ENCODE data around the gene CXCL9.

CXCL9 gene

GRCh38 chr4:76012388-76012801, 5.1 kb upstream of the CXCL9 start:
- TF ChIP-seq CTCF (IDR thresholded peaks at IDR 0.05; ENCODE audit: low read depth, low read length), result no peak
- no peaks in the 10 kb centered on the region for H3K9me3 ChIP-seq (ENCODE audit: severe bottlenecking)
- H3K27ac ChIP-seq, result no peak overlapping the region
- H3K36me3 ChIP-seq, result no peaks in the 10 kb centered on the region
- no peak overlapping the region for H3K4me3 ChIP-seq (ENCODE audit: low read depth, low read length)
- no peaks in the 10 kb centered on the region for H3K27me3 ChIP-seq (ENCODE audit: insufficient read depth, low read depth, severe bottlenecking)
- DNase-seq, result no peak

- Histone ChIP-seq H3K9me3 (ENCODE audit: severe bottlenecking) (no peaks in the 10 kb centered on the region), H3K4me3 (ENCODE audit: low read depth, low read length) (no peak overlapping the region), H3K27me3 (ENCODE audit: insufficient read depth, low read depth, severe bottlenecking) (no peaks in the 10 kb centered on the region), H3K27ac (no peak overlapping the region), H3K36me3 (no peaks in the 10 kb centered on the region)
- TF ChIP-seq CTCF (IDR thresholded peaks at IDR 0.05; ENCODE audit: low read depth, low read length), result no peak
- no peak for DNase-seq
These were observed 4.5 kb upstream of the CXCL9 start for GRCh38 chr4:76011700-76012387.

- TF ChIP-seq CTCF (IDR thresholded peaks at IDR 0.05; ENCODE audit: low read depth, low read length), result no peak
- no peak overlapping the region for H3K27ac ChIP-seq
These were observed 3.8 kb upstream of the CXCL9 start for GRCh38 chr4:76011018-76011670.

GRCh38 chr4:76010576-76010975, 3.3 kb upstream of the CXCL9 start:
- H3K36me3 ChIP-seq, result no peaks in the 10 kb centered on the region
- no peaks in the 10 kb centered on the region for H3K9me3 ChIP-seq (ENCODE audit: severe bottlenecking)

More at GRCh38 chr4:76011018-76011670, 3.8 kb upstream of the CXCL9 start:
- Histone ChIP-seq H3K4me3 (ENCODE audit: low read depth, low read length) (no peak overlapping the region), H3K36me3 (no peaks in the 10 kb centered on the region), H3K27me3 (ENCODE audit: insufficient read depth, low read depth, severe bottlenecking) (no peaks in the 10 kb centered on the region), H3K9me3 (ENCODE audit: severe bottlenecking) (no peaks in the 10 kb centered on the region)
- no peak for DNase-seq

GRCh38 chr4:76009311-76009710, 2.0 kb upstream of the CXCL9 start:
- no peak overlapping the region for H3K27ac ChIP-seq
- TF ChIP-seq CTCF (IDR thresholded peaks at IDR 0.05; ENCODE audit: low read depth, low read length), result no peak
- no peaks in the 10 kb centered on the region for H3K9me3 ChIP-seq (ENCODE audit: severe bottlenecking)
- no peak for DNase-seq
- H3K27me3 ChIP-seq (ENCODE audit: insufficient read depth, low read depth, severe bottlenecking), result no peaks in the 10 kb centered on the region
- no peaks in the 10 kb centered on the region for H3K36me3 ChIP-seq
- H3K4me3 ChIP-seq (ENCODE audit: low read depth, low read length), result no peak overlapping the region

More at GRCh38 chr4:76010576-76010975, 3.3 kb upstream of the CXCL9 start:
- H3K4me3 ChIP-seq (ENCODE audit: low read depth, low read length), result no peak overlapping the region
- no peaks in the 10 kb centered on the region for H3K27me3 ChIP-seq (ENCODE audit: insufficient read depth, low read depth, severe bottlenecking)
- H3K27ac ChIP-seq, result no peak overlapping the region
- no peak for DNase-seq
- TF ChIP-seq CTCF (IDR thresholded peaks at IDR 0.05; ENCODE audit: low read depth, low read length), result no peak

All from WERI-Rb-1 (cell line).